Measurements from ENCODE around the gene EVL.

Gene EVL

GRCh38 chr14:100114109-100114765 is 49.0 kb downstream of the EVL start:
- DNase-seq = no peak

- no peak for DNase-seq
Measured at GRCh38 chr14:100115236-100115635, 50.0 kb downstream of the EVL start.

DNA sequence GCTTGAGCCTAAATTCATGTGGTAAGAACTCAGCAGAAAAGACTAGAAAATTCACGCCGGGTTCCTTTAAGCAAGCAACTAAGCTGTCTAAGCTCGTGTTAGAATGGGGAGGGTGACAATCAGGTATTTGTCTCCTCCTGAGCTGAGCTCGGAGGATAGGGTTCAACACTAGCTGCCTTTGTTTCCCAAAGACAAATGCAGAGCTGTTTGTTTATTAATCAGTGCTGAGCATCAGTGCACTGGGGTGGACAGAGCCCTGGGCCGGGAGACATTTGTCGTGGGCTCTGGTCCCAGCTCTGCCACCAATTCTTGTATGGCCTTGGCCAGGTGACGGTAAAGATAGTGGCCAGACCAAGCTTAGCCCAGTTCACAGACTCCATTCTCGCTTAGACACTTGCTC is 50.5 kb downstream of the EVL start:
- DNase-seq = no peak

DNA sequence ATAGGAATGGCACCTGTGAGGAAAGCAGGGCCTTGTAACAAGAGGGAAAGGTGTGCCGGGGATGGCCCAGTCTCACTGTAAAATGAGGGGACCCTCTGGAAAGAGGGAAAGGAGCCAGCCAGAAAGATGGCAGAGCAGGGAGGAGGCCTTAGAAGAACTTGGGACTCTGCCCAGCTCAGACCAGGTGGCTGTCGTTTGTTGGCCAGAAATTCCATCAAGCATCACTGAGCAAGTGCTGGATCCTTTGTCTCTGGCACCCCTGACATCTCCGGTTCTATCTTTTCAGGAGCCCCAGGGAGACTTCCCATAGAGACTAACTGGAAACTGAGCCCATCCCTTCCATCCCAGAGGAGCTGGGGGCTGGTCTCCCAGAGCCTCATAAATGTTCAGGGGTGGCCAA is 50.9 kb downstream of the EVL start:
- DNase-seq = no peak

DNA sequence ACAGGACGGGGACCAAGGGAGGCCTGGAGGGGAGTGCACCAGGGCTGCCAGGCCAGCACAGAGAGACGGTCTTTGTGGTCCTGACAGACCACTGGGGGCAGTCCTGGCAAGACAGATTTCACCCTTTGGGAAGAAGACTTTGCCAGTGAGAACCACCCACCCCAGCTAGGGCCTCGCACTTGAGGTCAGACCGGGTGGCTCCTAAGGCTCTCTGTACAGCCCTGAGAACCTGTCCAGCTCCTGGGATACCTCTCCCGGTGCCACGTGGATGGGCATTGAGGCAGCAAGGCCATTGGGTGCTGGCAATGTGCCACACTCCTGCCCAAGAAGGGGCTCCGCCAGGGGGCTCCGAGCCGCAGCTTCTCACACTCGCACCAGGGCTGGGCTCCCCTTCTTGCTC is 51.8 kb downstream of the EVL start:
- DNase-seq = no peak

- DNase-seq = no peak
Measured at GRCh38 chr14:100117633-100118395, 52.6 kb downstream of the EVL start.

- DNase-seq = no peak
Measured at GRCh38 chr14:100118396-100119011, 53.3 kb downstream of the EVL start.

DNA sequence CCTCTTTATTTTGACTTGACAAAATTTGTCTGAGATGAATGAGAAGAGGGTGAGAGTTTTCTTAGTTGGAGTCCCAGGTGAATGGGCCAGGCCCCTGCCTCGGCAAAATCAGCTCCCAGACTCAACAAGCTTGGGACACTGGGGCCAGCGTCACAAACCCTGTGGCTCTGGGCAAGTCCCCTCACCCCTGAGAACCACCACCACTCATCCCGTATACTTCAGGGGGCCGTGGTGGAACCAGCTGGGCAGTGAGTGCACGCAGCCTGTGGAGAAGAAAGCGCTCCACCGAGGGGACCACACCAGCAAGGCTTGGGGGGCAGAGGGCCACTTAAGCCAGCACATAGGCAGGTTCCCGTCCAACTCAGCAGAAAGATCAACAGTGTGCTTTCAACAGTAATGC is 54.0 kb downstream of the EVL start:
- no peak for DNase-seq

DNA sequence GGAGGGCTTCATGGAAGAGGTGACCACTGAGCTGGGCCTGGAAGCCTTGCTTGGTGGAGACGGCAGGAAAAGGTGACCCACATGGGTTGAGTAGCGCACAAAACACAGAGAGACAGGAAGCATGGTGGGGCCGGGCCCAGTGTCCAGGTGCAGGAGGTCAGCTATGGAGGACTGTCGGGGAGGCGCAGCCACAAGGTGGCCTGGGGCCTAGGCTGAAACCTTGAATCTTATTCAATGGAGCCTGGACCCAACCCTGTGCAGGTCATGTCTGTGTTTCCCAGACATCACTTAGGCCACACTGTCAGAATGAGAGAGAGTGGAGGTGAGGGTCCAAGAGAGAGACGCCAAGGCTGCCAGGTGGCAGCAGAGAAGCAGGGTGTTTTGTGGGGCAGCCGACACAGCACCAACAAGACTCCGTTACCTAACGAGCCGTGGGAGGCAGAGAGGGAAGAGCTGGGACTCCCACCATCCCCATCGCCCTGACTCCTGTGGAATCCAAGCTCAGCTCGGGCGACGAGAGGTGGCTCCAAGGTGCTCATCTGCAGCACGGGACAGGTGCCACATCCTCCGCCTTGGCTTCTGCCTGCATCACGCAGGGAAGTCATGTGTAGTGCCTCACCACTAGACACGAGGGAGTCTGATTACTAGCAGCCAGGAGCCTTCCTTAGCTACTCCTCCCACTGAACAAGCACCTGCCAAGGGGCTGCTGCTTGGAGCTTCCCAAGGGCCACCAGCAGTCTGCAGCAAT is 55.5 kb downstream of the EVL start:
- DNase-seq = no peak

DNA sequence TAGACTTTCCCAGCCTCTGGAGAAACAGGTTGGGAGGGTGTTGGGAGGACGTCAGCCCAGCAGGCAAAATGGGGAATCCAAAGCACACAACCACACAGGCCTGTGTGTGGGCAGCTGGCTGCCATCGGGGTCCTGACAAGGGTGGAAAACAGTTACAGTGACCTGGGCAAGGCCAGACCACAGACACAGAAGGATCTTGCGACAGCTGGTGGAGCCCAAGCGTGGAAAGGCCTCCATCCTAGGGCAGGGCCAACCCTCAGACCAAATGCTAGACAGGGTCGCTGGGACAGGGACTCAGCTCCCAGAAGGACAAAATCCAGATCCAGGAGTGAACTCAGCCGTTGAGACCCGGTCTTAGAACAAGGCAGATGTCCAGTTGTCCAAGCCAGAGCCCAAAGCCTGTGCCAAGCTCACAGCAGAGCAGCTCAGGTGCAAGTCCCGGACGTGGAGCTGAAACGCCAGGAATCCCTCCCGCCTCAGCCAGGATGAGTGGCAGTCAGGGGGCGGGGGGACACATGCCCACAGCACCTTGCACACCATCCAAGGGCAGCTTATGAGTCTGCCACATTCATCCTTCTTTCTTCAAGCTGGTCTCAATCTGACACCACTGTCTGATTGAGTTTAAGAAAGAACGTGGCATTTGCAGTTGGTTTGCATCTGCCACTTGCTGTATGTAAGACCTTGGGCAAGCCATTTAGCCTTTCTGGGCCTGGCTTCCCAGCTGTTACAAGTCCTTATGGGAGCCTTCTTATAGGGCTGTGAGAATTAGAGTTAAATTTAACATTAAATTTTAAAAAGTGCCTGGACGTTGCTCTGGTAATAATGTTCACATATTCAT is 56.6 kb downstream of the EVL start:
- no peak for DNase-seq

DNA sequence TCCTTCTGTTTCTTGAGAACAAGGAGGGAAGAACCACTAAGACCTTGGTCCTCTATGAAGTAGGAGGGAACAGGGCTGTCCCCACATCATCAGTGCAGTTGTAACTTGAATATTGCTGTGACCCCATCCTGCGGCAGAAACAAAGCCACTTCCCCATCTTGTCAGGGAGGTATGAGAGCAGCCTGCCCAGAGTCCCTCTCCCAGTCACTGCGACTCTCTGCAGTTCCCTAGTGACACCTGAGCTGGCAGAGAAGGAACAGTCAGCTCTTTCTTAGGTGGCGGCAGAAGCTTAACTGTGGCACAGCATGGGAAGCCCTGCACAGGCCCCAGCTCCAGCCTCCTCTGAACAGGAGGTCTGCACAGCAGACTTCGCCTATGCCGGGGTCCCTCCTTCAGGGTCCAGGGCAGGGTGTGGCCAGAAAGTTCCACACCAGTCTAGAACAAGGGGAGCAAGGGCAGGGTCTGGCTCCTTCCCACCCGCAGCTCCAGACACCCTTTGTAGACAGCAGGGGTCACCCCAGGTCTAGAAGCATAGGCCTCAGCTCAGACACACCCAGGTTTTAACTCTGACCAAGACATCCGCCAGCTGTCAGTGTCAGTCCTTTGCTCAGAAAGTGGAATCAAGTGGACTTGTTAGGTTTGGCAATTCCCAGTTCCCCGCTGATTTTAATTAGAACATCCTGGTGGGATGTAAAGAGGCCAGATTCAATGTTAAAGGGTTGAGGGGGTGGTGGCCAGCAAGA is 57.4 kb downstream of the EVL start:
- DNase-seq = no peak

- no peak for DNase-seq
Measured at GRCh38 chr14:100123618-100124017, 58.4 kb downstream of the EVL start.

DNA sequence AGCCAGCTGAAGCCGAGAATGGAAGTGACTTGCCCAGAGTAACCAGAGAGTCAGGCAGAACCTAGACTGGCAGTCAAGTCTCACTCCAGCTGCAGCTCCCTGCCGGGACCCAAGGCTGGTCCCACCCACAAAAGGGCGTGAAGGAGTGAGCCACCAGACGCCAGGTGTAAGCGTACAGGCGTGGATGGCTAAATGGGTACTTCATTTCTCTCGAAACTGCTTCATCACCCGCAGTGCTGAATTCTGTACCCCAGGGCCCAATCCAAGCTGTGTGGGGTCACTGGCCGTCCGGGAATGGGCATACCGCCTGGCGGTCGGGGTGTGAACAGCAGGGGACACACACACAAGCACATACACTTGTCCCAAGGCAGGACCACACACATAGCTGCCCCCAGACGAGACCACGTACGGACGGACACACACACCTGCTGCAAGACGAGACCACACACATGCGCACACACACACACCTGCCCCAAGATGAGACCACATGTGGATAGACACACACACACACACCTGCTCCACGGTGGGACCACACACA is 59.4 kb downstream of the EVL start:
- DNase-seq = no peak

- no peak for DNase-seq
Measured at GRCh38 chr14:100126401-100126800, 61.2 kb downstream of the EVL start.

- DNase-seq = no peak
Measured at GRCh38 chr14:100127853-100128455, 62.7 kb downstream of the EVL start.

GRCh38 chr14:100128688-100129087 is 63.5 kb downstream of the EVL start:
- no peak for DNase-seq

GRCh38 chr14:100129161-100129589 is 64.0 kb downstream of the EVL start:
- no peak for DNase-seq

DNA sequence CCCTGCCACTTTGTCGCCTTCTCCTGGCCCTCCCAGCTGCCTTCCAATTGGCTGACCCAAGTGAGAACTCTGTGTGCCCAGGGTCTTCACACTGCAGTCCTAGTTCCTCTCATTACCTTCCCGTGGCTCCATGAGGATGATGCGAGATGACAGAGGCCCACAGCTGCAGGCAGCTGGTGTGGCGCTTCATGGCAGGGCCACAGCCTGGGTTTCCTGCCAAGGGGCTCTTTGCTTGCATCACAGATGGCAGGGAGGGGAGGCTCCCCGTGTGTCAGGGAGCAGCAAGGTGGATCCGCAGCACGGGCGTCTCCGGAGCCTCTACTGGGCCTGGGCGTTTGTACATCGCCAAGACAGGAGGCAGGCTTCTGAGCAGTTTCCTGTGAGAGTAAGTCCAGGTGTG is 65.3 kb downstream of the EVL start:
- no peak for DNase-seq

DNA sequence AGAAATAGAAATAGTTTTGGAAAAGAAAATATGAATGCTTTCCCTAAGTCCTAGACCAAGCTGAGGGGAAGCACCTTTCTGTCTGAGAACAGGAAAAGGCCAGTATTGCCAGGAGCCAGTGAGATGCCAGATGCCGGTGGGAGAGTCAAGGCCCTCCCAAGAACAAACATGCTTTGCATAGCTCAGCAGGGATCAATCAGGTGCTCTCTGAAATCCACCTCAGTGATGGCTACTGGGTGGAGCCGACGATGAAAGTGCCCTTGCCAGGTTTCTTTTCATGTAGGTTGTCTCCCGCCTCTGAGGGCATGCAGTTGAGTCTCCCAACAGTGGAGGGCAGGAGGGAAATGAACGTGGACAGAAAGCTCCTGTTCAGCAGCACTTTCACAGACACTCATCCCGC is 66.0 kb downstream of the EVL start:
- DNase-seq = no peak

DNA sequence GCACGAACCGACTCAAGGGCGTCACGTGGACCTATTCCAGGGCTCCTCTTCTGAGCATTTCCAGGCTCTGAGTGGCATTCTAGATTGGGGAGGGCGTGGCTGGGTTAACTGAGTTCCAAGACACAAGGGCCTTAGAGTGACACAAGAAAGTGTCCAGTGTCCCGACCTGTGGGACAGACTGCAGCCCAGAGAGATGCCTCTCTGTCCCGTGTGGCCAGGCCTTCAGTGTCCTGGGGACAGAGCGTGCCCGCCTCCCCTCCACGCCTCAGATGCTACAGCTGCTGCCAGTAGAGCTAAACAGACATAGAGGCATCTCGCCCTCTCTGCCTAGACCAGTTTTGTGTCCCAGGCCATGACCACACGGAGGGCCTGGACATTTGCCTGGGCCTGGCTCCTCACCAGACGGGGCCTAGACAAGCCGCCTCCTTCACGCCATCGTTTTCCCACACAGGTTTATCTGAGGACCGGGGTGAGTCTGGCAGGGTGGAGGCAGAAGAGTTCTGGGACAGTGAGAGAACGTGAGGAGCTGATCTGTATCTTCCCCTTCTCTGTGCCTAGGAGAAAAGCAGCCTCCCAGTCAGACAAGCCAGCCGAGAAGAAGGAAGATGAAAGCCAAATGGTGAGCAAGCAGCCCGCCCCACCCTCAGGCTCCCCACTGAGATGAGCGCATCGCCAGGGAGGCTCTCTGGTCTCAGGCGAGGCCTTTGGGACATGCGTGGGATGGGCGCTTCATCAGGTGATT is 67.1 kb downstream of the EVL start:
- no peak for DNase-seq
